ENCODE measurements around the gene PPME1. TPM values are rescaled to one million over a fixed set of nuclear protein-coding genes. Genes with fewer than 3 reads are reported as not detected.

The PPME1 gene
- total RNA-seq, 2 experiments from 2014 or later = 13.7 to 16.3 TPM

GRCh38 chr11:74283580-74284180 is 112.6 kb downstream of the PPME1 start:
- Histone ChIP-seq H3K27ac (ENCODE audit: low read depth in 1 of 2, low read length in 2 of 2) (no peak overlapping the region), H3K27me3 (ENCODE audit: control insufficient read depth in 1 of 2, insufficient read depth in 2 of 2, low read length in 2 of 2) (no peaks in the 10 kb centered on the region), H3K4me1 (ENCODE audit: insufficient read depth, low read length) (no peaks in the 10 kb centered on the region), H3K4me3 (ENCODE audit: low read length) (no peak overlapping the region), H3K9me3 (ENCODE audit: control insufficient read depth in 1 of 2, insufficient read depth in 1 of 2, low read length in 2 of 2) (no peaks in the 10 kb centered on the region), H3K36me3 (ENCODE audit: insufficient read depth, low read length) (no peaks in the 10 kb centered on the region)
- POLR2A ChIA-PET = interaction anchor here (1.1 kb wide), 1 partner anchor 43 kb away, joined by 3 read pairs; no protein-coding TSS in a partner anchor
- ATAC-seq (ENCODE audit: poor library complexity) (no peak), DNase-seq (no peak)
- no peak overlapping the region for H3K27ac Mint-ChIP-seq
- intact Hi-C loops (cut with DNase I, micrococcal nuclease) = no loop called here
- no peaks in the 10 kb centered on the region for H3K27me3 Mint-ChIP-seq
- CTCF ChIA-PET = no interaction called here
- H3K4me1 Mint-ChIP-seq (ENCODE audit: low read depth) = peaks cover 5% of the 10 kb centered on the region
- H3K9me3 Mint-ChIP-seq = no peaks in the 10 kb centered on the region
- no peaks in the 10 kb centered on the region for H3K36me3 Mint-ChIP-seq (ENCODE audit: low read depth)
- no peak for TF ChIP-seq CTCF (IDR thresholded peaks at IDR 0.05)
- H3K4me3 Mint-ChIP-seq = no peak overlapping the region

GRCh38 chr11:74284466-74284865 is 113.4 kb downstream of the PPME1 start:
- no peak for TF ChIP-seq CTCF (IDR thresholded peaks at IDR 0.05)
- ChIA-PET POLR2A (no interaction called here), CTCF (no interaction called here)
- Histone ChIP-seq H3K9me3 (ENCODE audit: control insufficient read depth in 1 of 2, insufficient read depth in 1 of 2, low read length in 2 of 2) (no peaks in the 10 kb centered on the region), H3K4me3 (ENCODE audit: low read length) (no peak overlapping the region), H3K27ac (ENCODE audit: low read depth in 1 of 2, low read length in 2 of 2) (no peak overlapping the region), H3K36me3 (ENCODE audit: insufficient read depth, low read length) (no peaks in the 10 kb centered on the region), H3K27me3 (ENCODE audit: control insufficient read depth in 1 of 2, insufficient read depth in 2 of 2, low read length in 2 of 2) (no peaks in the 10 kb centered on the region), H3K4me1 (ENCODE audit: insufficient read depth, low read length) (no peaks in the 10 kb centered on the region)
- DNase-seq (no peak), ATAC-seq (ENCODE audit: poor library complexity) (no peak)
- H3K4me3 Mint-ChIP-seq = no peak overlapping the region
- intact Hi-C loops (cut with DNase I, micrococcal nuclease) = no loop called here
- H3K27ac Mint-ChIP-seq = no peak overlapping the region
- H3K27me3 Mint-ChIP-seq = no peaks in the 10 kb centered on the region
- H3K36me3 Mint-ChIP-seq (ENCODE audit: low read depth) = no peaks in the 10 kb centered on the region
- H3K4me1 Mint-ChIP-seq (ENCODE audit: low read depth) = peaks cover 5% of the 10 kb centered on the region
- H3K9me3 Mint-ChIP-seq = no peaks in the 10 kb centered on the region

GRCh38 chr11:74288161-74288560 is 117.1 kb downstream of the PPME1 start:
- H3K4me3 ChIP-seq (ENCODE audit: low read length) = no peak overlapping the region
- no peak overlapping the region for H3K4me3 Mint-ChIP-seq
- POLR2A ChIA-PET = interaction anchor here (0.8 kb wide), 1 partner anchor 10 kb away, joined by 3 read pairs; no protein-coding TSS in a partner anchor
- H3K27ac ChIP-seq (ENCODE audit: low read depth in 1 of 2, low read length in 2 of 2) = no peak overlapping the region
- CTCF ChIA-PET = no interaction called here
- DNase-seq = no peak
- TF ChIP-seq CTCF (IDR thresholded peaks at IDR 0.05) = no peak
- H3K9me3 ChIP-seq (ENCODE audit: control insufficient read depth in 1 of 2, insufficient read depth in 1 of 2, low read length in 2 of 2) = no peaks in the 10 kb centered on the region
- no peak for ATAC-seq (ENCODE audit: poor library complexity)
- H3K36me3 Mint-ChIP-seq (ENCODE audit: low read depth) = no peaks in the 10 kb centered on the region
- peaks cover 5% of the 10 kb centered on the region for H3K4me1 Mint-ChIP-seq (ENCODE audit: low read depth)
- H3K4me1 ChIP-seq (ENCODE audit: insufficient read depth, low read length) = no peaks in the 10 kb centered on the region
- no peaks in the 10 kb centered on the region for H3K27me3 Mint-ChIP-seq
- intact Hi-C loops (cut with DNase I, micrococcal nuclease) = no loop called here
- H3K36me3 ChIP-seq (ENCODE audit: insufficient read depth, low read length) = no peaks in the 10 kb centered on the region
- H3K27me3 ChIP-seq (ENCODE audit: control insufficient read depth in 1 of 2, insufficient read depth in 2 of 2, low read length in 2 of 2) = no peaks in the 10 kb centered on the region
- H3K27ac Mint-ChIP-seq = no peak overlapping the region
- H3K9me3 Mint-ChIP-seq = no peaks in the 10 kb centered on the region

Data from CD4-positive, alpha-beta T cell (primary cell).